Stimulated activated naive CD8-positive, alpha-beta T cell treated with anti-CD3 and anti-CD28 coated beads, Interleukin-15, Interleukin-2, amounts not matched to agents 100 ng/mL and 50 ng/mL, for 24 hours (primary cell): ENCODE results near the gene AP3D1.
A peak's percentile ranks its signal among the peaks of the same experiment; 100 is the strongest.

Experiments
- H3K27ac Mint-ChIP-seq: one replicate; pipeline ENCODE4 v1.8.0; 2021; ENCODE audit warnings: mild to moderate bottlenecking, mixed read lengths
- H3K27me3 Mint-ChIP-seq: one replicate; pipeline ENCODE4 v1.8.0; 2021; ENCODE audit warnings: mixed read lengths
- H3K36me3 Mint-ChIP-seq: one replicate; pipeline ENCODE4 v1.8.0; 2021; ENCODE audit warnings: low read depth, mixed read lengths
- H3K4me1 Mint-ChIP-seq: one replicate; pipeline ENCODE4 v1.8.0; 2021; ENCODE audit warnings: low read depth, mixed read lengths
- H3K4me3 Mint-ChIP-seq: one replicate; pipeline ENCODE4 v1.8.0; 2021; ENCODE audit warnings: mild to moderate bottlenecking, mixed read lengths
- H3K9me3 Mint-ChIP-seq: one replicate; pipeline ENCODE4 v1.8.0; 2021; ENCODE audit warnings: mixed read lengths

The AP3D1 gene

GRCh38 chr19:2188708-2189385 is 37.5 kb upstream of the AP3D1 start:
- no peaks in the 10 kb centered on the region for H3K9me3 Mint-ChIP-seq
- peaks cover 54% of the 10 kb centered on the region for H3K36me3 Mint-ChIP-seq
- no peaks in the 10 kb centered on the region for H3K27me3 Mint-ChIP-seq
- peaks cover 27% of the 10 kb centered on the region for H3K4me1 Mint-ChIP-seq
- no peak overlapping the region for H3K27ac Mint-ChIP-seq
- H3K4me3 Mint-ChIP-seq: no peak overlapping the region

GRCh38 chr19:2187159-2187558 is 35.8 kb upstream of the AP3D1 start:
- H3K36me3 Mint-ChIP-seq: peaks cover 50% of the 10 kb centered on the region
- no peaks in the 10 kb centered on the region for H3K27me3 Mint-ChIP-seq
- peak overlapping the region; percentile 76 for H3K27ac Mint-ChIP-seq
- no peak overlapping the region for H3K4me3 Mint-ChIP-seq
- H3K9me3 Mint-ChIP-seq: no peaks in the 10 kb centered on the region
- H3K4me1 Mint-ChIP-seq: peaks cover 32% of the 10 kb centered on the region

GRCh38 chr19:2186071-2186846 is 34.9 kb upstream of the AP3D1 start:
- peaks cover 45% of the 10 kb centered on the region for H3K36me3 Mint-ChIP-seq
- peaks cover 32% of the 10 kb centered on the region for H3K4me1 Mint-ChIP-seq
- no peak overlapping the region for H3K4me3 Mint-ChIP-seq
- no peak overlapping the region for H3K27ac Mint-ChIP-seq
- H3K9me3 Mint-ChIP-seq: no peaks in the 10 kb centered on the region
- no peaks in the 10 kb centered on the region for H3K27me3 Mint-ChIP-seq

GRCh38 chr19:2185734-2186070 is 34.3 kb upstream of the AP3D1 start:
- H3K27me3 Mint-ChIP-seq: no peaks in the 10 kb centered on the region
- H3K36me3 Mint-ChIP-seq: peaks cover 40% of the 10 kb centered on the region
- H3K4me3 Mint-ChIP-seq: no peak overlapping the region
- H3K9me3 Mint-ChIP-seq: no peaks in the 10 kb centered on the region
- H3K27ac Mint-ChIP-seq: no peak overlapping the region
- peaks cover 32% of the 10 kb centered on the region for H3K4me1 Mint-ChIP-seq

GRCh38 chr19:2184422-2184975 is 33.1 kb upstream of the AP3D1 start:
- peak overlapping the region; percentile 55 for H3K27ac Mint-ChIP-seq
- no peaks in the 10 kb centered on the region for H3K9me3 Mint-ChIP-seq
- no peaks in the 10 kb centered on the region for H3K27me3 Mint-ChIP-seq
- H3K4me1 Mint-ChIP-seq: peaks cover 36% of the 10 kb centered on the region
- no peak overlapping the region for H3K4me3 Mint-ChIP-seq
- peaks cover 47% of the 10 kb centered on the region for H3K36me3 Mint-ChIP-seq

- no peaks in the 10 kb centered on the region for H3K9me3 Mint-ChIP-seq
- no peak overlapping the region for H3K4me3 Mint-ChIP-seq
- H3K36me3 Mint-ChIP-seq: peaks cover 41% of the 10 kb centered on the region
- peaks cover 23% of the 10 kb centered on the region for H3K4me1 Mint-ChIP-seq
- no peaks in the 10 kb centered on the region for H3K27me3 Mint-ChIP-seq
- H3K27ac Mint-ChIP-seq: no peak overlapping the region
These were observed 30.2 kb upstream of the AP3D1 start for GRCh38 chr19:2181633-2181997.

GRCh38 chr19:2180881-2181632 is 29.7 kb upstream of the AP3D1 start:
- Mint-ChIP-seq H3K9me3 (no peaks in the 10 kb centered on the region), H3K27ac (no peak overlapping the region), H3K4me3 (no peak overlapping the region), H3K36me3 (peaks cover 40% of the 10 kb centered on the region), H3K4me1 (peaks cover 24% of the 10 kb centered on the region), H3K27me3 (no peaks in the 10 kb centered on the region)

GRCh38 chr19:2180114-2180513 is 28.7 kb upstream of the AP3D1 start:
- Mint-ChIP-seq H3K27me3 (no peaks in the 10 kb centered on the region), H3K9me3 (no peaks in the 10 kb centered on the region), H3K36me3 (peaks cover 30% of the 10 kb centered on the region), H3K27ac (no peak overlapping the region), H3K4me3 (no peak overlapping the region), H3K4me1 (peaks cover 22% of the 10 kb centered on the region)

GRCh38 chr19:2179095-2179494 is 27.7 kb upstream of the AP3D1 start:
- no peak overlapping the region for H3K4me3 Mint-ChIP-seq
- H3K36me3 Mint-ChIP-seq: peaks cover 22% of the 10 kb centered on the region
- no peak overlapping the region for H3K27ac Mint-ChIP-seq
- H3K27me3 Mint-ChIP-seq: no peaks in the 10 kb centered on the region
- H3K4me1 Mint-ChIP-seq: peaks cover 19% of the 10 kb centered on the region
- H3K9me3 Mint-ChIP-seq: no peaks in the 10 kb centered on the region

- peaks cover 26% of the 10 kb centered on the region for H3K36me3 Mint-ChIP-seq
- H3K4me3 Mint-ChIP-seq: no peak overlapping the region
- peaks cover 38% of the 10 kb centered on the region for H3K4me1 Mint-ChIP-seq
- H3K27me3 Mint-ChIP-seq: no peaks in the 10 kb centered on the region
- no peak overlapping the region for H3K27ac Mint-ChIP-seq
- no peaks in the 10 kb centered on the region for H3K9me3 Mint-ChIP-seq
These were observed 25.1 kb upstream of the AP3D1 start for GRCh38 chr19:2176337-2176994.

- H3K27me3 Mint-ChIP-seq: no peaks in the 10 kb centered on the region
- no peak overlapping the region for H3K27ac Mint-ChIP-seq
- peaks cover 26% of the 10 kb centered on the region for H3K36me3 Mint-ChIP-seq
- no peak overlapping the region for H3K4me3 Mint-ChIP-seq
- H3K4me1 Mint-ChIP-seq: peaks cover 45% of the 10 kb centered on the region
- no peaks in the 10 kb centered on the region for H3K9me3 Mint-ChIP-seq
These were observed 24.4 kb upstream of the AP3D1 start for GRCh38 chr19:2175742-2176141.

- Mint-ChIP-seq H3K27ac (peak overlapping the region; percentile 3), H3K9me3 (no peaks in the 10 kb centered on the region), H3K4me1 (peaks cover 59% of the 10 kb centered on the region), H3K36me3 (peaks cover 21% of the 10 kb centered on the region), H3K27me3 (no peaks in the 10 kb centered on the region), H3K4me3 (no peak overlapping the region)
These were observed 22.6 kb upstream of the AP3D1 start for GRCh38 chr19:2173767-2174577.

GRCh38 chr19:2173388-2173766 is 22.0 kb upstream of the AP3D1 start:
- Mint-ChIP-seq H3K27me3 (no peaks in the 10 kb centered on the region), H3K27ac (no peak overlapping the region), H3K9me3 (no peaks in the 10 kb centered on the region), H3K36me3 (peaks cover 21% of the 10 kb centered on the region), H3K4me3 (no peak overlapping the region), H3K4me1 (peaks cover 65% of the 10 kb centered on the region)
